Endothelial cell of umbilical vein (primary cell): ENCODE results near the gene IFT27.

ENCODE experiments used
- EZH2 ChIP-seq: IDR thresholded peaks from 2 replicates; pipeline ENCODE4 v1.6.1; 2012; ENCODE audit warnings: borderline replicate concordance, low read depth, mild to moderate bottlenecking, moderate library complexity, low read length, inconsistent platforms; ENCODE audit not compliant: severe bottlenecking
- FOS ChIP-seq: IDR thresholded peaks from 2 replicates; pipeline ENCODE4 v1.6.1; 2011; ENCODE audit warnings: mild to moderate bottlenecking, low read length, moderate library complexity, borderline replicate concordance; ENCODE audit not compliant: insufficient read depth
- POLR2AphosphoS5 ChIP-seq: IDR thresholded peaks from 2 replicates; pipeline ENCODE4 v1.6.1; 2012; ENCODE audit warnings: low read depth, mild to moderate bottlenecking, control low read depth, low read length, moderate library complexity; ENCODE audit not compliant: insufficient read depth
- TF ChIP-seq, protein P1 (sequence below), 2 donors: IDR thresholded peaks; 1 replicate in 1 of 2; 2 replicates in 1 of 2; pipeline ENCODE4 v1.5.1; 2011; ENCODE audit warnings: low read length in 2 of 2, mild to moderate bottlenecking in 2 of 2, moderate library complexity in 2 of 2, control low read depth in 1 of 2, inconsistent platforms in 1 of 2, low read depth in 1 of 2; ENCODE audit not compliant: insufficient read depth in 1 of 2; ENCODE audit errors: extremely low read depth in 1 of 2

DNA sequence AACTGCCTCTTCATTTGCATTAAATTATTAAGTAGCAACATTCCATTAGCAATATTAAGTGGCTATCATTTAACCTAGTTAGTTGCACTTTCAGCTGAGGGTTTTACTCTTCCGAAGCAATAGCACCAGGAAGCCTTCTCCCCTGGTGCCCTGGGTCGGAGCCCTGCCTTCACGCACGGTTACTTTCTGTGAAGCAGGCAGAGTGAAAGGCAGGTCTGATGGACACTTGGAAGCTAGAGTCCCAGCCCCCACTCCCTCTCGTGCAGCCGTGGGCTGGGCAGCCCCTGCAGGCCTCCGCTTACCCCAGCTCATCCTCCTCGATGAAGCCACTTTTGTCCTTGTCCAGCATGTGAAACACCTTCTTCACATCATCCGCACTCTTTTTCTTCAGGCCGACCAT, 38.9 kb upstream of the IFT27 start:
- TF ChIP-seq, protein P1, sequence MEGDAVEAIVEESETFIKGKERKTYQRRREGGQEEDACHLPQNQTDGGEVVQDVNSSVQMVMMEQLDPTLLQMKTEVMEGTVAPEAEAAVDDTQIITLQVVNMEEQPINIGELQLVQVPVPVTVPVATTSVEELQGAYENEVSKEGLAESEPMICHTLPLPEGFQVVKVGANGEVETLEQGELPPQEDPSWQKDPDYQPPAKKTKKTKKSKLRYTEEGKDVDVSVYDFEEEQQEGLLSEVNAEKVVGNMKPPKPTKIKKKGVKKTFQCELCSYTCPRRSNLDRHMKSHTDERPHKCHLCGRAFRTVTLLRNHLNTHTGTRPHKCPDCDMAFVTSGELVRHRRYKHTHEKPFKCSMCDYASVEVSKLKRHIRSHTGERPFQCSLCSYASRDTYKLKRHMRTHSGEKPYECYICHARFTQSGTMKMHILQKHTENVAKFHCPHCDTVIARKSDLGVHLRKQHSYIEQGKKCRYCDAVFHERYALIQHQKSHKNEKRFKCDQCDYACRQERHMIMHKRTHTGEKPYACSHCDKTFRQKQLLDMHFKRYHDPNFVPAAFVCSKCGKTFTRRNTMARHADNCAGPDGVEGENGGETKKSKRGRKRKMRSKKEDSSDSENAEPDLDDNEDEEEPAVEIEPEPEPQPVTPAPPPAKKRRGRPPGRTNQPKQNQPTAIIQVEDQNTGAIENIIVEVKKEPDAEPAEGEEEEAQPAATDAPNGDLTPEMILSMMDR (IDR thresholded peaks at IDR 0.05; ENCODE audit: extremely low read depth in 1 of 2, insufficient read depth in 1 of 2, low read depth in 1 of 2, low read length in 2 of 2), result no peak
- no peak for TF ChIP-seq EZH2
- TF ChIP-seq POLR2AphosphoS5, result no peak
- no peak for TF ChIP-seq FOS
